ENCODE measurements around the gene AMOTL2.
A peak's percentile ranks its signal among the peaks of the same experiment; 100 is the strongest.

The AMOTL2 gene

DNA sequence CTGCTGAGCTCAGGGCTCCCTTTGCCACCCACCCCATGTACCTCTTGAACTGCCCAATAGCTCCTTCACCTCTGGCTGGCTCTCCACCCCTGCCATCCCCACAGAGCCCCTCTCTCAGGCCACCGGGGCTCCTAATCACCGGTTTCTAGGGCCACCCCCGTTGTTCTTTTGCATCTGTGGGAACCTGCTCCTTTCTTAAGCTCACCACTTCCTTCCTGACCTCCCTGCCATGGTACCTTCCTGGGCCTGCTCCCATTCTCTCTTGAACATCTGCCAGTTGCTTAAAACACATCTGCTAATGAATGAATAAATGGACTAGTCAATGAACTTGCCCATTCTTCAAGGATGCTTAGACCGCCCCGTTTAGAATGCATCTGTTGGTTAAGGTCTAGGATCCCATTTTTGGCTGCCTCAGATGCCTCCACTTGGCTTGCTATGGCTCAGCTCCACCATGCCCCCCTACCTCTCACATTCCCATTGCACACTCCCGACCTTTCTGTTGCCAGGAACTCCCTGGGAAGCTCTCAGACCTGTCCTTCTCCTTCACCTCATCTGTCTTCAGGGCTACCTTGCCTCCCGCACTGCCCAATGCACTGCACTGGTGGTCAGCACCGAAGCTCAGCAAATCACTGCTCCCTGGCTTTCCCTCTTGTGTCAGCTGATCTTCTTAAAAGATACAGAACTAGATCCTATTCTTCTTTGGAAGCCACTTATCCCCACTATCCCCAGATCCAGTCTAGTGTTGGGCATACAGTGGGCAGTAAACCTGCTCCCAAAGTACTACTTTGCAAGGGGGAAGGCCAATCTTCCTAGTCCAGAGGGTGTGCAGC lies 9.1 kb downstream of the AMOTL2 start:
- no peak for DNase-seq

DNA sequence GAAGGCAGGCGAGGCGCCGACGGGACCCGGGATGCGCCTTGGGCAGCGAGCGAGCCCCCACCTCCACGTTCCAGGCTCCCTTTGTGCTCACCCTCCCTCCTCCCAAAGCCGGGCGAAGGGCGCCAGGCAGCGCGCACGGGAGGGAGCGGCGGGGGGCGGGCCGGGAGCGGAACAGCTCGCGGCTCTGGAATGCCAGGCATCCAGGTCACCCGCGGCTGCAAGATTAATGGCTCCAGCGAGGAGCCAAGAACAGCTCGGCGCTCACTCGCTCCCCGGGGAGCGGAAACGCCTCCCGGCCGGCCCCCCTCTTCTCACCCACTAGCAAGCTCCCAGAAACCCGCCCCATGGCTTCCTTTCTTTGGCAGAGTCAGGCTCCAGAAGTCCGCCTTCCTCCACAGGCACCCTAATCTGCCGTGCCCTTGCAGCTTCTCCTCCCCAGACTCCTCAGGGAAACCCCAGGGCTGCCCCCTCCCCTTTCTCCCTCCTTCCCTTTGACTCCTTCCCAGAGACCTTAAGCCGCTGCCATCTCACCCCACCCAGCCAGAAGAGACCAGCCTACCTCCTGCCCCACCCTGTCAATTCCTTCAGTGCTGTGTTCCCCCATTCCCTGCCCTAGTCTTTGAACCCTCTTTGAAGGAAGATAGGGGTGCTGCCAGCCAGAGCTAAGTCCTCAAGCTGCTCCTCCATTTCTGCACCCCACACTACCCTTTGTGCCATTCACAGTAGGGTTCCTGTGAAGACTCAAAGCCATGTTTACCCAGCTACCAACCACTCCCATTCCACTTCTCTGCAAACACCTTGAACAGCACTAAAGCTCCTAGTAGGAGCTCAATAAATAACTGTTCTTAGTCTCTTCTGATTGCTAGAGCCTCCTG lies 9.9 kb downstream of the AMOTL2 start:
- peak in 1 of 2 donors; percentile 18 for DNase-seq

DNA sequence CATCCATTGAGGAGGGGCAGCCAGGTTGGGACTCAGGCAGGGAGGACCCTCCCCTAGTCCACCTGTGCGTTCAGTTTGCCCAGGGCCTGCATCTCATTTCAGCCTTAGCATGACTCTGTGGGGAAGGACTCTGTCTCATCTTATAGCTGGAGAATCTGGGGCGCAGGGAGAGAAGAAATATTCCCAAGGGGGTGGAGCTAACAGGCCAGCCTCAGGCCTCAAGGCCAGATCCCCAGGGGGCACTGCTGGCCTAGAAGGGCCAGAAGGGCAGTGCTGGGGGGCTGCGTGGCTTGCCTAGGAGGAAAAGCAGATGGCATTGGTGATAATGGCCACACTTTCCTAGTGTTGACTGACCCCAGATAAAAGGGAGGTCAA lies 10.9 kb downstream of the AMOTL2 start:
- no peak for DNase-seq

DNA sequence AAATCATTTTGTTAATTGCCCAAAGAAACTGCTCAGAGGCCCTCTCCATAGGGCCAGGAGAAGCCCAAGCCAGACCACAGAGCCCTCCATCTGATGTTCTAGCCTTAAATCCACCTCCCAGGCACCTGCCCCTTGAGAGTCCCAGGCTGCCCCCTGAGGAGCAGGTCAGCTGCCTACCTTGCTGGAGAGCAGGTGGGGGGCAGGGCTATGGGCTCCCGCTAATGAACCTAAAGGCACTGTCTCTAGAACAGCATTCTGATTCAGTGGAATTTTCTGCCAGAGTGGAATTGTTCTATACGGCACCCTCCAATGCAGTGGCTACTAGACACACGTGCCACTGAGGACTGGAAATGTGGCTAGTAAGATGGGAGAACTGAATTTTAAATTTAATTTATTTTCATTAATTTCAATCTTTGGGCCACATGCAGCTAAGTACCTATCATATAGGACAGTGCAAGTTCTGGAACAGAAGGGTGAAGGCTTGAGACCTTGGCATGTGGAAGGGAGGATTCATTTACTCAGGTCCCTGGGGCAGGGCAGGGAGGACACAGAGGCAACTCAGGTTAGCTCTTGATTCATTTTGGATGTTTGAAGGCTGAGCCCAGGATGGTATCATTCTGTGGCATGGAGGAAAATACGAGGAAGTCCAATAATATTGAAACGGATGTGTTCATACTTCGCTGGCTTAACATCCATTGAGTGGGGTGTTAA lies 11.4 kb downstream of the AMOTL2 start:
- no peak for DNase-seq

DNA sequence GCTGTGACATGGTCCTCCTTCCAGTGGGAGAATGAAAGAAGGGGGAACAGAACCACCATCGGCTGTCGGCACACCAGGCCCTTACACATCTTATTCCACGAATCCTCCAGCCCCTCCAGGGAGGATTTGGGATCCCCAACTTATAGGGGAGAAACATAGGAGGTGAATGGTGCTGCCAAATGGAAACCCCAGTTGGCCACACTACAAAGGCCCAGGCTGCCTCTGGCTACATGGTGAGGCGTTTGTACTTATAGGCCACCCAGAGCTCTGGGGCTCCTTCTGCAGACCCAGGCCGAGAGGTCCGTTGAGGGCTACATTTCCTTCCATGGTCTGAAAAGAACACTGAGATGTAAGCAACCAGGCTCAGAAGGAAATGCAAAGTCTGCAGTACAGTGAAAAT lies 12.0 kb downstream of the AMOTL2 start:
- DNase-seq = no peak

DNA sequence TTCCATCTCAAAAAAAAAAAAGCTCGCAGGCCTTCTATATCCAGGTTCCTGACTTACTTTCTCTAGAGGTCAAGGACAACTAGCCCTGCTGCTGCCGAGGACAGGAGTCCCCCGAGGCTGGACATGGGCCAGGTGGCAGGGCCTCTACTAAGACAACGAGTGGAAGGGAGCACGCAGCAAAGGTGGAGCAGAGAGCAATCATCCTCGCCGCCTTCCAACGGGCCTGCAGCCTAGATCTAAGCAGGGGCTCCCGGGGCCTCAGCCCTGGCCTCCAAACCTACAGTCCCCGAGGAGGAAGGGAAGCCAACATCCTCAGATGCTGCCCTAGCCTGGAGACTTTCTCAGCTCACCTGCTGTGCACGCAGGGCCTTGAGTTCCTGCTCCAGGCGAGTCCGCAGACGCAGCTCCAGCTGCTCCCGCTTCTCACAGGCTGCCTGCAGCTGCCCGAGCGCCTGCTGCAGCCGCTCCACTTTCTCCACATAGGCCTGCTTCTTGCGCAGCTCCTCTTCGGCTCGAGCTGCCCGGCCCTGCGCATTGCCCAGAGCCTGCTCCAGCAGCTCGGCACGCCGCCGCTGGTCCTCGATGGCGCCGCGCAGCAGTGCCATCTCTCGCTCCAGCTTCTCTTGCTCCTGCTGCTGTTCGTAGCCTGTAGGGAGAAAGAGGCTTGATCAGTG lies 12.9 kb downstream of the AMOTL2 start:
- DNase-seq = no peak

DNA sequence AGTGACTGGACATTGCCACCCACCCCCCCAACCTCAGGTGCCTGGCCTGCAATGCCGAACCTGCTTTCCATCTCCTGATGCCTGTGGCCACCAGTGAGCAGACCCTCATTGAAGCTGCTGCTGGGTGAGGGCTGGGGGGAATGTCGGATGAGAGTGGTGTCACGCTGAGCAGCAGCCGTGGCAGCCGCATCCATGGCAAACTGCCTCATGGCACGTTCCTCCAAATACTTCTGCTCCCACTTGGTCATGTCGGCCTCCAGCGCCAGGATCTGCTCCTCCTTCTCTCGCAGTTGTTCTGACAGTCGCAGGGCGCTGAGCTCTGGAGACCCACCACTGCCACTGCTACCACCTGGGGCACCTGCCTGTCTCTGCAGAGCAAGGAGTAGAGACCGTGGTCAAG lies 14.2 kb downstream of the AMOTL2 start:
- no peak for DNase-seq

DNA sequence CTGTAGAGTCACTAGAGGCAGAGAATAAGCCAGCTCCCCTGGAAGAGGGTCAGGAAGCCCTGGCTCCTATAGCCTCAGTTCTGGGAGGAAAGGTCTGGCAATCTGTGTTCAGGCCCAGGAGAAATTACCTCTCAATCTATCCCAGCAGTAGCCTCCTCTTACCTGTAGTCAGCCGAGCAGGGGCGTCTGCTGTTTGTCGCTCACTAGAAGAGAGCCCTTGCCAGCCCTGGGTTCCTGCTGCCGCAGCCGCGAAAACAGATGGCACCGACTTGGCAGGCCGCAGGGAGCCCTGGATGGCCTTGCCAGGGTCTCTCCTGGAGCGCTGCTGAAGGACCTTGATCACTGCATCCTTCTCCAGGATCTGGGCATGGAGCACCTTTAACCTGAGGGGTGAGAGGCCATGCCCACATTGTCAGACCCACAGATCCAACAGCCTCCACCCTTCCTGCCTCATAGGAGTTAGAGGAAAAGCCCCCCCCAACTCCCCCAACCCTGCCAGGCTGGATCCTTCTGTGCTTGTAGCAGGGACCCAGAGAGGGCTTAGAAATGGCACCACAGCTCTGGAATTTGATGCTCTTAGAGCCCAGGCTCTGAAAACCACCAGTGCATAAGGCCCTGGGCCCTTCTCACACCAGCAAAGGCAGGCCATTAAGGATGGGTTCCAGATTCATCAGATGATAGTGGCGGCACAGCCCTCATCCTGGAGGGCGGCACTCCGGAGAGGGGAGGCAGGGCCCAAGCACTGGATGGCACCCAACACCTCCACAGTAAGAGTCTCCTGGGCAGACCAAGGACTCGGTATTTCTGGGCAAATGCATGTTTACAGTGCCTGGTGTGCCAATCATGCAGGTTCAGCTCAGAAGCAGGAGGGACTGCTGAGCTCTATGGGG lies 14.9 kb downstream of the AMOTL2 start:
- no peak for DNase-seq

DNA sequence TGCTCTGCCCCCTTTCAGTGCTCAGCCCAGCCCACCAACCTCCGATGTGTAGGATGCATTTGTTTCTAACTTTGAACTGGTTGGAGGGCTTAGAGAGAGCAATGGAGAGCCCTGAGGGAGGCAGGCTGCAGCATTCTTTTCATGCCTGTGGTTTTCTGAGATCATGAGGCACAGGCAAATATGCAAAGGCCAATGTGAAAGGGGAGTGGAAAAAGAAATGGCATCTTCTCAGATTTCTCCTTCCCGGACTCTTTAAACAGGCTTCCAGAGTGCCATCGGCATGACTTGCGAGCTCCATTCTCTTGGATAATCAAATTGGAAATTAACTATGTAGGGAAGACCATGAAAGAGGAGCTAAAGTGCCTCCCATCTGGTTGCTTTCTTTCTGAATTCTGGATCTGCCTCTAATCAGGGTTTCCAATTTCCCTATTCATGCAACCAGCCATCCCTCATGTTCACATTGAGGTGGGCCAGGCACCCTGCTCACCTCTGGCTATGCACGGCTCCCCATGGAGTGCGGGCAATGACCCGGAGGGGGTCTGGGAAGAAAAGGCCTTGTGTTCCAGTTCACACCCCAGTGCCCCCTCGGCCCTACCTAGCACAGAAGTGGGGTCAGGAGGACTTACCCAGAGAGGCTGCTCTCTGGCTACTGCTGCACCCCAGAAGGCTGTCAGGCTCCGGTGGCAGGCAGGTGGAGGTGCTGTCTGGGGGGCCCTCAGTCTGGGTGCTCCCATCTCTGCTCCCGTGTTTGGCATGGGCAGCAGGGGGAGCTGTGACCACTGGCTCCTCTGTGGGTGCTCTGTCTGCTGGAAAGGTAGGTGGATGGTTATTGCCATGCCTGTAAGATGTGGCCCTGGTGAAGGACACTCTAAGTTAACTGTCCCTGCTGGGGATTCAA lies 16.1 kb downstream of the AMOTL2 start:
- no peak for DNase-seq

DNA sequence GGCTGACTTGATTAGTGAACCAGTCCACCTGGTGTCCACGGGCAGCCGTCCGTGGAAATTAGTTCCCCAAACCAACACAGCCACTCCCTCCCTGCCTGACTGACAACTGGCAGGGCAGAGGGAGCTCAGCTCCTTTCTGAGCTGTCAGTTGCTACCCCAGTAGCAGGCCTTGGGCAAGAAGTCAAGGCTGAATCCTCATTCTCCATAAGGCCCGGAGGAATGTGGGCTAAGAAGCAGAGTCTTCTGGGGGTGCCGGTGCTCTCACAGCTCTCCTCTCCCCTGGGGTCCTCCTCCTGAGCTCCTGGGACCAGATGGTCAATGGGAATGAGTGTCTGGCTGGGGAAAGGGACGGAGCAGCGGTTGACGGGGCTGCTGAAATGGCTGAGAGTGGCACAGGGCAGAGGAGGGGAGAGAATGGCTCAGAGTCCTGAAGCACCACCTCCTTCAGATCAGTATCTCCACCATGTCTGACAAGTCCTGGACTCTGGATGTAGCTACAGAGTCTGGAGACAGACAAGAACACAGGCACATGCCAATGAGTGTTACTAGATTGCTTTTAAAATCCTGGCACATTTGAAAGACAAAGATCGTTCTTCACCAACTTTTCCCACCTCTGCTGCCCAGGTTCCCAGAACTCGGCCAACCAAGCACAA lies 16.9 kb downstream of the AMOTL2 start:
- DNase-seq = no peak

DNA sequence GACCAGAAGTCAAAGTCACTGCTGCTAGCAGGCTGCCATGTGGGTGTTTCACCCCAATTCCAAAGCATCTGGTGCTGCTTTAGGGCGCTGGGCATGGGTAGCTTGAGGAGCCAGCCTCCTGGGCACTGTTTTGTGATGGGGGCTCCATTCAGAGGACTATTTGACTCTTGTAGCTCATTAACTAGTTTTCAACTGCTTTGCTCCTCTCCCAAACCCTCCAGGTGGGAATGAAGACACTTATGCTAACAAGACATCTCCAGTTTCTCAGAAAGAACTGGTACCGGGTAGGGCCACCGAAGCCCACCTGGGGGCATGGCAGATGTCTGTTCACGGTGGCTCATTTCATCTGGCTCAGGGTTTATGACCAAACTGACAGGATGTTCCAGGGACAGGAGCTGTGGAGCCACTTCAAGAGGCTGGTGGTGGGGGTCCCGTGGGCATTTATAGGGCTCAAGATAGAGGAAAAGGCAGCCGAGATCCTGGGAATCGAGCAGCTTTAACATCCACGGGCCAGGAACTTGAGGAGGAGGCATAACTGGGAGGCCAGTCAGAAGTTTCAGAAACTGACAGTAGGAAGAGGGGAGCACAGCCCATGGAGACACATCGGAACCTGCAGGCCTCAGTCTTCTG lies 17.7 kb downstream of the AMOTL2 start:
- no peak for DNase-seq

DNA sequence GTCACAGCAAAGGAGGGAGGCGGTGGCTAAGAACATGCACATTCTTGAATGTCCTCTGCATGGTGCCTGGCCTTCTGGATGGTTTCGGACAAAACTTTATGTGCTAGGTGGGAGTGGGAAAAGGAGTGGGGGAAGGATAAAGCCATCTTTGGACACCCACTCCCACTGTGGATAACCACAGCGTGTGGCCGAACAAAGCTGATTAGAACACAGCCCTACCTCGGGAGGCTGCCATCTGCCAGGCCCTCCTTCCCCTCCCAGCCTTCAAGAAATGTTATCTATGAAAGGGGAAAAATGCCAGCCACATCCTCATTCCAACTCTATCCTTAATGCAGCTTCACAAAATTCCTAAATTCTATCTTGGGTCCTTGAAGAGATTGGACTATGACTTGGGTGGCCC lies 18.8 kb downstream of the AMOTL2 start:
- DNase-seq = no peak

DNA sequence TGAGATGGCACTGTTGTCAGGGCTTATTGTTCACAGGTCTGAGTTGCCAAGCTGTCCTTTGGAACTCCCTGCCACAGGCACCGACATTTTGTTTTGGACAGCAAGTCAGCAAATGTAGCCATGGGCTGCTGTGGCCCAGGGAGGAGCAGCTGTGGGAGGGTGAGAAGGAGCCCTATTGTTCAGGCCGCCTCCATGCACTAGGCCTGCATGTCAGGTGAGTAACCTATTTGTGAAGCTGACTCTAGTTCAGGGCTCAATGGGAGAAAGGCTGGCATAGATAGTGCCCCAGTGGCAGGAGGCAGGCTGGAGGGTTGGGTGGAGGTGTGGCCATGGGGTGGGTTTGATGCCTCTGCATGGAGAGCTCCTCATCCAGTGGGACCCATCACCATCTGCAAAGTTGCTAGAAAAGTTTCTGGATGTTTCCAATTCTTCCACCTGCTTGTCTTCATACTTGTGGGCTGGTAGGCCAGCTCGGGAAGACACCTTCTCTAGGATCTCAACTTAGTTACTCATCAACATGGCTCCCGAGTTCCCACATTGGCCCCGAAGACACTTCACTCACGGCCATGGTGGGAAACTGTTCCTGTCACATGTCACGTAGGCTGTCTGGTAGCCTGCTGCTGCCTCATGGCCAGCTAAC lies 19.5 kb downstream of the AMOTL2 start:
- DNase-seq = no peak

DNA sequence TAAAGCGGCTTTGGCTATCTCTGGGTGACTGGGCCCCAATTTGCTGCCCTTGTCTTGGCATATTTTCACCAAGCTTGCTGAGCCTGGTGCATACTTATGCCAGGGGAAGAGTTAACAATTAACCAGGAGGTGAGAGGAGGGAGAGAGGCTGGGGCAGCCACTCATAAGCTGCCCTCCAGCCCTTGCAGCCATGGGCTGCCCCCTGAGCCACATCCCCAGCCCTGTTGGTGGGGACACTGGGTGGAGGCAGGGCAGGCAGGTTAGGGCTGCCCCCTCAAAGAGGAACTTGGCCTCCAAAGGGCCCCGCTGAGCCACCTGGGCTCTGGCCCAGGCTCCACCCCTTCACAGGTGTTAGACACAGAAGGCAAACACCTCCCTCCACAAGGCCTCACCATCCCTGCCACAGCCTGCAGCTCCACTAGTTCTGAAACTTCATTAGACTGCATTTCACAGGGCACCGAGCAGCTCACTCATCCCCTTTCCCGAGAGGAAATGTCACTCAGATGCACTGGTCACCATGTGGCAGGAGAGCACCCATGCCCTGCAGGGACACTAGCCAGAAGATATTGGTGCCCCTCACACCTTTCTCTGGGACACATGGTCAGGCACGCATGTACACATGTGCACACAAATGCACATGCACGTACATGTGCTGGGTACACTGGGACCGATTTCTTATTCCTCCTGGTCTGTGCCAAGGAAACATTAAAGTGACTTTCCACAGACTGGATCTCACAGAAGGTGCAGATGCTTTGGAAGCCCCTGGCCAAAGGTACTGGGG lies 20.2 kb downstream of the AMOTL2 start:
- DNase-seq = no peak

DNA sequence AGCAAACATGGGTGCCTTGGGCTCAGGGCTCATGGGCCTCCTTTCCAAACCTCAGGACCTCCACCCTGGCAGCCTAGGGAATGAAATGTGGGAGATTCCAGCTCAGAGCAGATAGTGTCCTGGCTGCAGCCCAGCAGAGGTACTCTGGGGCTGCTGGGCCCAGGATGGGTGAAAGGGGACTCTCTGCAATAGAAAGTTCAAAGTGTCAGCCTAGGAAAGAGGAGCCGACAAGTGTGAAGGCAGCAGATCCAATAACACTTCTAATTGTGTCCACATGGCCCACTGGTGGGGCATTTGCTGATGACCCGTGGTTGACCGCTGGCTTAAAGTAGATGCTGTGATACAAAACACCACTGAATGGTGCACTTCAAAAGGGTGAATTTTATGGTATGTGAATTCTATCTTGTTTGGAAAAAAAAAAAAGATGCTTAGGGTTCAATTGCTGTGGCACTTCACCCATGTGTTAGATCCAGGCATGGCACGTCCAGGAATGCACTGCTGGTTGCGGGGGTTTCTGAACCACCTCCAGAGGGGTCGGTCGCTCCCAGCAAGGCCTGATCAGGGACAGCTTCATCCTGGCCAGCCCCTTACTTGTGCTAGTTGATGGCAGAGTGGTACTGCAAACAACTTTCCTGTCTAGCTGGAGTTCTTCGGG lies 20.9 kb downstream of the AMOTL2 start:
- no peak for DNase-seq

DNA sequence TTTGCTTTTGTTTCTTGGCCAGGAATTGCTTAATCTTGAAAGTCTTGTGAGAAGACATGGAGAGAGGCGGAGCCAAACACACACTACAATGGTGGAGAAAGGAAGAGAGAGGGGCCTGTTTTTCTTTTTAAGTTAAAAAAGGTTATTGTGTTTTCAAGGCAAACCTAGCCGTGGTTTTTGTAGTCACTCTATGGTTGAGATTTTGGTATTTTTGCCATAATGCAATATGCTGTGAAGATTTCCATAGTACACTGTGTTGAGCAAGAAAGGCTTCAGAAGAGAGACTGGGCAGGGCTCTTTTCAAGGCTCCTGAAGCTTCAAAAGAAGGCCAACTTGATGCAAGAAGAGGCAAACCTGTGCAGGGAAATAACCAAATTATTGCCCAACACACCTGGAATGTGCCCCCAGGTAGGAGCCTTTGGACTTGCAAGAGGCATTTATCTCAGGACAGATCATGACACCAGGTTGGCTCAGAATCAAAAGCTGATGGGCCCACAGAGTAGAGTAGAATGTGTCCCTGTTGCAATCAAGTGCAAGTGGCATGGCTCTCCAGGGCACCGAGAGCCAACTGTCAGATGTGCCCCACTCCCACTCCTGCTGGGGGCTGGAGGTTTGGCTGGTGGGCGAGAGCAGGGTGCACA lies 22.1 kb downstream of the AMOTL2 start:
- no peak for DNase-seq

DNA sequence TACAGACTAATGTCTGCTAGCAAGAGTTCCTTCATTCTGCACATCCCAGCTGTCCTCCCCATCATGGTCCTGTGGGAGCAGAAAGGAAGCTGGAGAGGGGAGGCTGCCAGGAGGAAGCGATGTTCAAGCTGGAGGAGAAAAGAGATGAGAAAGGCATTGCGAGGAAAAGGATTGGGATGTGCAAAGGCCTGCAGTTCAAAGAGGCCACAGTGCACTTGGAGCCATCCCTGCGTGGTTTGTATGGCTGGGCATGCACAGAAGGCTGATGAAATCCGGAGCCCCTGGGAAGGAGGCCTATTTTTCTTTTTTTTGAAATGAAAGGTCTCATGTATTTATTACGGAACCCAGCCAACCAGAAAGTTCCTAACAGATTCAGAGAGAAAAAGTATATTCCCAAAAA lies 22.8 kb downstream of the AMOTL2 start:
- DNase-seq = no peak

Measured in CD4-positive, alpha-beta T cell treated with Interleukin-4 for 1 hour (primary cell).